ENCODE data around the gene EIF1AD. TPM values are rescaled to one million over a fixed set of nuclear protein-coding genes. Genes with fewer than 3 reads are reported as not detected.
A peak's percentile ranks its signal among the peaks of the same experiment; 100 is the strongest.

The EIF1AD gene
- total and polyA plus RNA-seq, 9 of the 15 experiments (the other 6 are each of a cell fraction or from before 2014, with no cell fraction given): 50.1 to 98.8 (median 58.7) TPM

DNA sequence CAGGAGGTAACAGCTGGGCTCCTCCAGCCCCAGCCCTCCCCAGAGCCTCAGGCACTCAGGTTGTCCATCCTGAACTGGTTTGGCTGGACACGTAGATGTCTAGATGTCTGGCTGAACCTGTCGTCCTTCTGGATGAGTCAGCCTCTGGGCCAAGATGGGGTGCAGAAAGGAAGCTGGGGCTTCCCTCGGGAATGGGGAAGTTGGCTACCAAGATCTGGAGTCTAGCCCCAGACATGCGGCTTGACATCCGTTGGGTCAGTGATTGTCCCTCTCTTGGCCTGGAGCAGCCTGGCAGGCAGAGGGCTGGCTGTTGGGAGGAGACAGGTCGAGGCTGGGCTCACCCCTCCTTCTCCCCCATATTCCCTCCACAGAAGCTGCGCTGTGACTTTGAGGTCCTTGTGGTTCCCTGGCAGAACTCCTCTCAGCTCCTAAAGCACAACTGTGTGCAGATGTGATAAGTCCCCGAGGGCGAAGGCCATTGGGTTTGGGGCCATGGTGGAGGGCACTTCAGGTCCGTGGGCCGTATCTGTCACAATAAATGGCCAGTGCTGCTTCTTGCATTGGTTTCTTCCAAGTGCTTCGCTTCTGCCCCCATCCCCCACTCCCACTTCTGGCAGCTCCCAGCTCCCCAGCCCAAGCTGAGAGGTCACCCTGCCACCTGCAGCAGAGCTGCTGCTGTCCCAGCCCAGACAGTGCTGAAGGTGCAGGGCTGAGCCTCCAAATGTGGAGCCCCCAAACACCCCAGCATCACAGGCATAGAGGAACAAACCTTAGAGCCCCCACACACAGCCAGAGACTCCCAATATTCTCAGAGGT, 11.2 kb upstream of the EIF1AD start (continued):
- TF ChIP-seq, protein P1, sequence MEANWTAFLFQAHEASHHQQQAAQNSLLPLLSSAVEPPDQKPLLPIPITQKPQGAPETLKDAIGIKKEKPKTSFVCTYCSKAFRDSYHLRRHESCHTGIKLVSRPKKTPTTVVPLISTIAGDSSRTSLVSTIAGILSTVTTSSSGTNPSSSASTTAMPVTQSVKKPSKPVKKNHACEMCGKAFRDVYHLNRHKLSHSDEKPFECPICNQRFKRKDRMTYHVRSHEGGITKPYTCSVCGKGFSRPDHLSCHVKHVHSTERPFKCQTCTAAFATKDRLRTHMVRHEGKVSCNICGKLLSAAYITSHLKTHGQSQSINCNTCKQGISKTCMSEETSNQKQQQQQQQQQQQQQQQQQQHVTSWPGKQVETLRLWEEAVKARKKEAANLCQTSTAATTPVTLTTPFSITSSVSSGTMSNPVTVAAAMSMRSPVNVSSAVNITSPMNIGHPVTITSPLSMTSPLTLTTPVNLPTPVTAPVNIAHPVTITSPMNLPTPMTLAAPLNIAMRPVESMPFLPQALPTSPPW (CRISPR knock-in tag; IDR thresholded peaks at IDR 0.05): peak; percentile 44; the same call in 1 of the 2 replicates
- TF ChIP-seq ARNT (IDR thresholded peaks at IDR 0.05): no peak
- peak; percentile 88 for TF ChIP-seq PRDM10 (IDR thresholded peaks at IDR 0.05; ENCODE audit: partially characterized antibody)
- TF ChIP-seq, protein P2, sequence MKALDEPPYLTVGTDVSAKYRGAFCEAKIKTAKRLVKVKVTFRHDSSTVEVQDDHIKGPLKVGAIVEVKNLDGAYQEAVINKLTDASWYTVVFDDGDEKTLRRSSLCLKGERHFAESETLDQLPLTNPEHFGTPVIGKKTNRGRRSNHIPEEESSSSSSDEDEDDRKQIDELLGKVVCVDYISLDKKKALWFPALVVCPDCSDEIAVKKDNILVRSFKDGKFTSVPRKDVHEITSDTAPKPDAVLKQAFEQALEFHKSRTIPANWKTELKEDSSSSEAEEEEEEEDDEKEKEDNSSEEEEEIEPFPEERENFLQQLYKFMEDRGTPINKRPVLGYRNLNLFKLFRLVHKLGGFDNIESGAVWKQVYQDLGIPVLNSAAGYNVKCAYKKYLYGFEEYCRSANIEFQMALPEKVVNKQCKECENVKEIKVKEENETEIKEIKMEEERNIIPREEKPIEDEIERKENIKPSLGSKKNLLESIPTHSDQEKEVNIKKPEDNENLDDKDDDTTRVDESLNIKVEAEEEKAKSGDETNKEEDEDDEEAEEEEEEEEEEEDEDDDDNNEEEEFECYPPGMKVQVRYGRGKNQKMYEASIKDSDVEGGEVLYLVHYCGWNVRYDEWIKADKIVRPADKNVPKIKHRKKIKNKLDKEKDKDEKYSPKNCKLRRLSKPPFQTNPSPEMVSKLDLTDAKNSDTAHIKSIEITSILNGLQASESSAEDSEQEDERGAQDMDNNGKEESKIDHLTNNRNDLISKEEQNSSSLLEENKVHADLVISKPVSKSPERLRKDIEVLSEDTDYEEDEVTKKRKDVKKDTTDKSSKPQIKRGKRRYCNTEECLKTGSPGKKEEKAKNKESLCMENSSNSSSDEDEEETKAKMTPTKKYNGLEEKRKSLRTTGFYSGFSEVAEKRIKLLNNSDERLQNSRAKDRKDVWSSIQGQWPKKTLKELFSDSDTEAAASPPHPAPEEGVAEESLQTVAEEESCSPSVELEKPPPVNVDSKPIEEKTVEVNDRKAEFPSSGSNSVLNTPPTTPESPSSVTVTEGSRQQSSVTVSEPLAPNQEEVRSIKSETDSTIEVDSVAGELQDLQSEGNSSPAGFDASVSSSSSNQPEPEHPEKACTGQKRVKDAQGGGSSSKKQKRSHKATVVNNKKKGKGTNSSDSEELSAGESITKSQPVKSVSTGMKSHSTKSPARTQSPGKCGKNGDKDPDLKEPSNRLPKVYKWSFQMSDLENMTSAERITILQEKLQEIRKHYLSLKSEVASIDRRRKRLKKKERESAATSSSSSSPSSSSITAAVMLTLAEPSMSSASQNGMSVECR (CRISPR knock-in tag; IDR thresholded peaks at IDR 0.05): peak; percentile 59; the same call in 1 of the 2 replicates
- TF ChIP-seq JUNB (CRISPR knock-in tag; conservative IDR thresholded peaks at IDR 0.05): no peak
- TF ChIP-seq, protein P3, sequence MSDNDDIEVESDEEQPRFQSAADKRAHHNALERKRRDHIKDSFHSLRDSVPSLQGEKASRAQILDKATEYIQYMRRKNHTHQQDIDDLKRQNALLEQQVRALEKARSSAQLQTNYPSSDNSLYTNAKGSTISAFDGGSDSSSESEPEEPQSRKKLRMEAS (CRISPR knock-in tag; IDR thresholded peaks at IDR 0.05): peak; percentile 65
- TF ChIP-seq NCOA2 (IDR thresholded peaks at IDR 0.05; ENCODE audit: partially characterized antibody in 2 of 2): no peak
- 0 out of 2 replicates have a peak, but pooled peaks have one; percentile 11 for TF ChIP-seq ELF4 (CRISPR knock-in tag; IDR thresholded peaks at IDR 0.05)
- peak; percentile 54 for TF ChIP-seq JUND (IDR thresholded peaks at IDR 0.05; ENCODE audit: borderline replicate concordance, low read depth, low read length)
- peak; percentile 78; the same call in 2 of the 3 replicates for TF ChIP-seq JUND (tag; IDR thresholded peaks at IDR 0.05; ENCODE audit: borderline replicate concordance, low read depth, low read length)
- TF ChIP-seq POLR3A (IDR thresholded peaks at IDR 0.05; ENCODE audit: borderline replicate concordance, extremely low read depth, insufficient read depth, insufficient read length): no peak
- TF ChIP-seq HDAC2 (IDR thresholded peaks at IDR 0.05): no peak
- peak; percentile 44; the same call in 1 of the 2 replicates for TF ChIP-seq CEBPG (CRISPR knock-in tag; IDR thresholded peaks at IDR 0.05)
- TF ChIP-seq CEBPG (tag; conservative IDR thresholded peaks at IDR 0.05 in 1 of 2, IDR thresholded peaks at IDR 0.05 in 1 of 2): no peak
- peak; percentile 36 for TF ChIP-seq L3MBTL2 (IDR thresholded peaks at IDR 0.05)

Measured in K562 (cell line).